ENCODE results near the gene C10orf62. TPM values are rescaled to one million over a fixed set of nuclear protein-coding genes. Genes with fewer than 3 reads are reported as not detected.
"Not testable (repeated sequence)": the region's sequence is repeated elsewhere in the genome, so short reads cannot be mapped to it uniquely, and the experiment has no call there.

The C10orf62 gene
- polyA plus RNA-seq, 1 donor: 0.11 TPM

DNA sequence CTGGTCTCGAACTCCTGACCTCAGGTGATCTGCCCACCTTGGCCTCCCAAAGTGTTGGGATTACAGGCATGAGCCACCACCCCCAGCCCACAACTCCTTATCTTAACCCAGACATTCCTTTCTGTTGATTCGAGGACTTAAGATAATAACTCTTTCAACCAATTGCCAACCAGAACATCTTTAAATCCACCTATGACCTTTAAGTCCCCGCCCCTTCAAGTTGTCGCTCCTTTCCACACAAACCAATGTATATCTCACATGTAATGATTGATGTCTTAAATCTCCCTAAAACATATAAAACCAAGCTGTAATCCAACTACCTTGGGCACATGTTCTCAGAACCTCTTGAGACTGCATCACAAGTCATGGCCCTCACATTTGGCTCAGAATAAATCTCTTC, 24.7 kb upstream of the C10orf62 start:
- no peak for DNase-seq (ENCODE audit: low read depth)

DNA sequence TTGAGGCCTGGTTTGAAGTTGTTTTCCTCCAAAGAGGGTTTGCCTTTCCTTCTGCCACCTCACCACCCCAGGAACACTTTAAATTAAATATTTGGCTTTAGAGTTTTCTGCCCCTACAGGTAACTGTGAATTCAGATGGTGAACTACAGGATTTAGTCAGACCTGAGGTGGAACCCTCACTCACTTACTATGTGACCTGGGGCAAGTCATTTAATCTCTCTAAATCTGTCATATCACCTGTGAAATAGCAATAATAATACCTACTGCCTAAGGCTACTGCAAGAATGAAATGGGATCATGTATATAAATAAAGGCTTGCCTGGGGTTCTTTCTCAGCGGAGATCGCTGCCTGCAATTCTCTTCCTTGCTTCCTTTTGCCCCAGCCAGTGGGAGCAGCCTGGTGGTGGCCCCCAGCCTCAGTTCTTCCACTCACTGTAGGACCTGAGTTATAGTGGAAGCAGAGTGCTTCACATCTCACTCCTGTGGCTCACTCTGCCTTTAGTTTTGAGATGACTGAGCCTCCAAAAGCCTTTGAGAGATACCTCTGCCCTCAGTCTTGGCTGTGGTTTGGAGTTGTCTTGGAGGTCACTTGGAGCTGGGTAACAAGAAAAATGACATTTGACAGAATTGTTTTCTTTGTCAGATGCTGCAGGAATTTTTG, 23.1 kb upstream of the C10orf62 start:
- no peak for DNase-seq (ENCODE audit: low read depth)

DNA sequence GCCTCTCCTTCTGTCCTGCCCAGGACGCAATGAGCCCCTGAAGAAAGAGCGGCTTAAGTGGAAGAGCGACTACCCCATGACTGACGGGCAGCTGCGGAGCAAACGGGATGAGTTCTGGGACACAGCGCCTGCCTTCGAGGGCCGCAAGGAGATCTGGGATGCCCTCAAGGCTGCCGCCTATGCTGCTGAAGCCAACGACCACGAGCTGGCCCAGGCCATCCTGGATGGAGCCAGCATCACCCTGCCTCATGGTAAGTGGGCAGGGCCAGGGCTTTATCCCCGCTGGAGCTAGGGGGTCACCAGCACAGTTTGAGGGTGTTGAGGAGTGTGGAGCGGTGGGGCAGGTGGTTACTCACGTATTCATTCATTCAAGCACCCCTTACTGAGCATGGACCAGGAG, 21.6 kb upstream of the C10orf62 start:
- no peak for DNase-seq (ENCODE audit: low read depth)

DNA sequence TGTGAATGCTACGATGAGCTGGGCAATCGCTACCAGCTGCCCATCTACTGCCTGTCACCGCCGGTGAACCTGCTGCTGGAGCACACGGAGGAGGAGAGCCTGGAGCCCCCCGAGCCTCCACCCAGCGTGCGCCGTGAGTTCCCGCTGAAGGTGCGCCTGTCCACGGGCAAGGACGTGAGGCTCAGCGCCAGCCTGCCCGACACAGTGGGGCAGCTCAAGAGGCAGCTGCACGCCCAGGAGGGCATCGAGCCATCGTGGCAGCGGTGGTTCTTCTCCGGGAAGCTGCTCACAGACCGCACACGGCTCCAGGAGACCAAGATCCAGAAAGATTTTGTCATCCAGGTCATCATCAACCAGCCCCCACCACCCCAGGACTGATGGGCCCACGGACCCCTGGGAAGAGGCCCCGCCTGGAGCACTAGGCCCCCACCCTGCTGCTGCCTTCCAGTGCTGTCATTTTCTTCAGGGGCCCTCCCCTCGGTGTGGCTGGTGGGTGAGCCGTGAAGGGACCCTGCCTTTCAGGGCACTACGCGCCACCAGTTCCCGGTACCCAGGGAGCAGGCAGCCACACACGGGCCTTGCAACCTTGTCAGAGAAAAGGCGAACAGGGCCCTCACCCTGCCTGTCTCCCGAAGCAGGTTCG, 19.3 kb upstream of the C10orf62 start:
- DNase-seq (ENCODE audit: low read depth): no peak

DNA sequence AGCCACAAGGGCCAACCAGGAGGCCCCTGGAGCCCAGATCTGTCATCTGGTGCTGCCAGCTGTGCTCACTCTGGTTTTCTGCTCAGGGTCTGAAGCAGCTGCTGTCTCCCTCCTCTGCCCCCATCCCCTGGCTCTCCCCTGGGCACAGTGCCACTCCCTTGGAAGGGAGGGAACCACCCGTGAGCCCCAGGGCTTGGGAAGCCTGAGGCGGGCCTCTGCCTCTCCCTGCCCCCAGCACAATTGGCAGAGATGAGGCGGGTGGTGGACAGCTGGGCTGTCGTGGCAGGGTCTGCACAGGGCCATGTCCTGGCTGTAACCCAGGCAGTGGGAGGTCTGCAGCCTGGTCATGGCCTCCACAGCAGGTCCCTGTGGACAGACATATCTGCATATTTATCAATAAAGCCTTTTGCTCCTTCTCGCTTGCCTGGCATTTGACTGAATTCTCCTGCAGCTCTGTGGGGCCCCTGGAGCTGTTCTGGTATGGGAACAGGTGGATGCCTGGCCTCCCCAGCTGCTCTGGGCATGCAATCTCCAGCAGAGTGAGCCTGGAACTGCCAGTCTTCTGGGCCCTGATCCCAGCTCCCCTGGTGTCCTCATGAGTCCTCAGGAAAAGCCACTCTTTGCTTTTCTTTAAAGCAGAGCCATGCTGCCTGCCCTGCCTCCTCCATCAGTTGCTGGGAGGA, 18.6 kb upstream of the C10orf62 start:
- no peak for DNase-seq (ENCODE audit: low read depth)

DNA sequence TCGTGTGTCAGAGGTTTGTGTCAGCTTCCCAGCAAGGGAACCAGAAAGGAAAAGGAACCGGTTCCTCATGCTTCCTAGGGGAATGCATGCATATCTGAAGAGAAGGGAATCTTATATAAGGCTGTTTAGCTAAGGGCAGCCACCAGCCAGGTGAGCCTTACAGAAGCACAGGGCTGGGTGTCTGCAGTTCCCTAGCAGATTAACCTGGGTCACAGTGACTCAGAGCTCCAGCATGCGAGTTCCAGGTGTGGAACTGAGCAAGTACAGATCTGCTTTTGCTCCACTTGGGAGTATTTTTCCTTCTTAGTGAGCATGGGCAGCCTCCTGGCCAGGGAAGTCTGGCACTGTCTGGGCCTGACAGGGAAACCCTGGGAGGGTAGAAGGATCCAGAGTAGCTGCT, 17.9 kb upstream of the C10orf62 start:
- DNase-seq (ENCODE audit: low read depth): no peak

DNA sequence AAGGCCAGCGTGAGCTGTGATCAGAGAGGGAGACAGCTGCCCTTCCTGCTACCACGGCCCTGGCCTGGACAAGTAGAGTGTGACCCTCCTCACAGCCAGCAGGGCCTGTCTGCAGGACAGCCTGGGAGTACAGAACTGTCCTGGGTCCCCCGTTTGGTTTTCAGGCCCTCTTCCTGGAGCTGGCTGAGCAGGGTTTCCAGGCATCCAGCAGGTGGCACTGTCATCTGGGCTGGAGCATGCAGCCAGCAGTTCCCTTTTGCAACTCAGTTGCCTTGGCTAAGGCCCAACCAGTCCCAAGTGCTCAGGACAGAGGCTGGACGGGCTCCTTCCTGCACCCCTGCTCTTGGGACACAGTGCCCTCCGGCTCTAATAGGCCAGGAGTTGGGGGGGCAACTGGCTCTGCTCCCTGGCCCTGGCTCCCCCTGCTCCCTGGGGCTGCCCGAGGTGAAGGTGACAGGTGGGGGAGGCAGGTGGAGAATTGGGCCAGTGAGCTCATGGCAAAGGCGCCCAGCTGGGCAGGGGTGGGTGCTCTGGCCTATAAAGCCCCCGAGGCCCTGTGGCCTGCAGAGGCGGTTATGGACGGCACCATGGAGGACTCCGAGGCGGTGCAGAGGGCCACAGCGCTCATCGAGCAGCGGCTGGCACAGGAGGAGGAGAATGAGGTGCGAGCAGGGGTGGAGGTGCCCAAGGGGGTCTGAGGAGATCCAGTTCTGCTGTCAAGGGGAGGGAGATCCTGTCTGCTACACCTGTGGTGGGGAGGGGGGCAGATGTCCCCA, 17.1 kb upstream of the C10orf62 start, which contains the start of gene ANKRD2:
Gene ANKRD2, plus strand, starts transcription at position 566 of the 776 bp plus-strand sequence. Its CDS starts 10 bp downstream, at position 576.
- peak; percentile 36 for DNase-seq (ENCODE audit: low read depth)

DNA sequence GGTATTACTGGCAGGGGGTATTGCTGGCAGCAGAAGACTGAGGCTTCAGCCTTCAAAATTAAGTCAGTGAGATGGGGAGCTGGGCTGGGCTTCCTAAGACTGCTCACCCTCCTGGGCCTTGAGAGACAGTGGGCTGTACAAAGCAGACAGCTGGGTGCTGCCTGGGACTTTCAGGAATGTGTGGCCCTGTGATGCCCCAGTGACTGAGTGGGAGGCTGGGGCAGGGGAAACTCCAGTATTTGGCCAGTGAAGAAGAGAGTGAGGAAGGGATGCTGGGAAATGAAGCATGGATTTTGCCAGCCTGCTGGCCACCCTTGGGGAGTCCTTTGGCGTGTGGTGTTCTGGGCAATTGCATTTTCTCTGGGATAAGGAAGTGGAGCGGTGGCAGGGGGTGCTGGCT, 16.5 kb upstream of the C10orf62 start:
- DNase-seq (ENCODE audit: low read depth): no peak

DNA sequence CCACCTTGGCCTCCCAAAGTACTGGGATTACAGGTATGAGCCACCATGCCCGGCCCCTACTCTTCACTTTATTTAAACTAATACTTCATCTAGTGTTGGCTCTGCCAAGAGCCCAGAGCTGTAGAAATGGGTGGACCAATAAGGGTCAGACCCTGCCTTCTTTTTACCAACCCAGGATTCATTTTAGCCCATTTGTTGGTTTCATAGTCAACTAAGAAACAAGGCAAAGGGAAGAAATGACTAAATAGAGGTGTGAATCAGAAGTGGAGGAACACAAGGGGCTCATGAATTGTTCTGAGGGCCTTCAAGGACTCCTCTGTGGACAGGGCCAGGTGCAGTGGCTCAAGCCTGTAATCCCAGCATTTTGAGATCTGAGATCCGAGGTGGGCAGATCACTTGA, 15.8 kb upstream of the C10orf62 start:
- no peak for DNase-seq (ENCODE audit: low read depth)

DNA sequence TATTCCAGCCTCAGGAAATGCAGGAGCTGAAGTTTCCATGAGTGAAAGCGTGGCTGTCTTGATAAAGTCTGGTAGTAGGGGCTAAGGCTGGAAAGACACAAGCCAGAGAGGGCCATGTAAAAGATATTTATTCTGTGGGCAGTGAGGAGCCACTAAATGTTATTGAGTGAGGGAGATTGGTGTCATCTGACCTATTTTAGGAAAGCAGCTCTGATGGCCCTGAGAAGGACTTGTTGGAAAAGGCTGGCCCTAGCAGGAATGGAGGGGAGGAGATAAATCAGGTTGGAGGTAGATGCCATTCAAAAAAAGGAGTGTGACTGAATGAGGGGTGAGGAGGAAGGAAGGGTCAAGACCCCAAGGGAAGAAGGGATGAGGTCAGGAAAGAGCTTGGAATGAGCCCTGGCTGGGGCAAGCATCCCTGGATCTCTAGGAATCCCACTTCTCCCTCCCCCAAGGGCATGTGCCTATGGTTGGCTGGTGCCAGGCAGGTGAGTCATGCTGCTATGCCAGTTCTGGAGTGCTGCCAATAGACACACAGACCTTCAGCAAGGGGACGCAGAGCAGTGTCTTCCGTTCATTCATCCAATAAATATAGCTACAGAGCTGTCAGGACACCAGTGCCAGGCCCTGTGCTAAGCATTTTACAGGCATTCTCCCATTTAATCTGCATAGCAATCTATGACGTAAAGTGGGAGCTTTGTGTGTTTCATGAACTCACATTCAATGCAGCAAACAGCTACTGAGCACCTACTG, 15.0 kb upstream of the C10orf62 start:
- DNase-seq (ENCODE audit: low read depth): no peak

DNA sequence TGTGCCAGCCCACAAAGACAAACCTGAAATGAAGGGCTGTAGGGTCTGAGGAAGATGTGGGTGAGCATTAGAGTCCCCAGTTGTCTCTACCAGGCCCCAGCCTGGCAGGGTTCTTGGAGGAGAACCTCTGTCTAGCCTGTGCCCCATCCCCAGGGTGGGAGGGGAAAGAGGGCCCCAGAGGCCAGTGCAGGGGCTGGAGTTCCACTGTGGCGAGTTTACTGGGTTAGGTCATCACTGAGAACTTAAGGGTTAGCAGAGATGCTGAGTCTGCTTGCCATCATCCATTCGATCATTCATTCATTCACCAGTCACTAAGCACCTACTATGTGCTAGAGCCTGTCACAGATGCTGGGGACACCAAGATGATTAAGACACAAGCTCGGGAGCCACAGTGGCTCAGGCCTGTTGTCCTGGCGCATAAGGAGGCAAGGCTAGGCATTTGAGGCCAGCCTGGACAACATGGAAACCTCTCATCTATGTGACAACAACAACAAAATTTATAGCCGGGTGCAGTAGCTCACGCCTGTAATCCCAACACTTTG, 14.3 kb upstream of the C10orf62 start:
- no peak for DNase-seq (ENCODE audit: low read depth)

DNA sequence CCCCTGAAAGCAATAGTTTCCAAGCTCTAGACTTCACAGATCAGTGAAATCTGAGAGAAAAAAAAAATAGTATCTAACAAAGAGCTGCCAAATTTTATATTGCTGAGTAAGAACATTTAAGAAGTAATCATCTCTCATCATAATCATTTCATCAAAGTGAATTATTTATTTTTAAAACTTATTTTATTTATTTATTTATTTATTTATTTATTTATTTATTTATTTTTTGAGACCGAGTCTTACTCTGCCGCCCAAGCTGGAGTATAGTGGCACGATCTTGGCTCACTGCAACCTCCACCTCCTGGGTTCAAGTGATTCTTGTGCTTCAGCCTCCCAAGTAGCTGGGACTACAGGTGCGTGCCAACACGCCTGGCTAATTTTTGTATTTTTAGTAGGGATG, 13.0 kb upstream of the C10orf62 start:
- not testable (repeated sequence) for DNase-seq (ENCODE audit: low read depth)

DNA sequence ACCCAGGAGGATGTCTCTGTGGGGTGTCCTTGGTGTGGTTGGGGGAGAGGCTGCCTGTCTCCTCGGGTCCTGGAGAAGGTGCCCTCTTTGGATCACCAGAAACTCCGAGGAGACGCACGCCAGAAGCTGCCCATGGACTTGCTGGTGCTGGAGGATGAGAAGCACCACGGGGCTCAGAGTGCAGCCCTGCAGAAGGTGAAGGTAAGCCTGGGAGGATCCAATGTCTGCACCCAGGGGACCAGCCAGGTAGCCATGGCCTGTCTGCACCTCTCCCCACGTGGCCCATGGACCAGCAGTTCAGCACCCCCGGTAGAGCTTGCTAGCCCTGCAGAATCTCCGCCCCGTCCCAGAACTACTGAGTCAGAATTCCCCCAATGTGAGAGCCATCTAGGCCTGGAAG, 11.8 kb upstream of the C10orf62 start:
- no peak for DNase-seq (ENCODE audit: low read depth)

DNA sequence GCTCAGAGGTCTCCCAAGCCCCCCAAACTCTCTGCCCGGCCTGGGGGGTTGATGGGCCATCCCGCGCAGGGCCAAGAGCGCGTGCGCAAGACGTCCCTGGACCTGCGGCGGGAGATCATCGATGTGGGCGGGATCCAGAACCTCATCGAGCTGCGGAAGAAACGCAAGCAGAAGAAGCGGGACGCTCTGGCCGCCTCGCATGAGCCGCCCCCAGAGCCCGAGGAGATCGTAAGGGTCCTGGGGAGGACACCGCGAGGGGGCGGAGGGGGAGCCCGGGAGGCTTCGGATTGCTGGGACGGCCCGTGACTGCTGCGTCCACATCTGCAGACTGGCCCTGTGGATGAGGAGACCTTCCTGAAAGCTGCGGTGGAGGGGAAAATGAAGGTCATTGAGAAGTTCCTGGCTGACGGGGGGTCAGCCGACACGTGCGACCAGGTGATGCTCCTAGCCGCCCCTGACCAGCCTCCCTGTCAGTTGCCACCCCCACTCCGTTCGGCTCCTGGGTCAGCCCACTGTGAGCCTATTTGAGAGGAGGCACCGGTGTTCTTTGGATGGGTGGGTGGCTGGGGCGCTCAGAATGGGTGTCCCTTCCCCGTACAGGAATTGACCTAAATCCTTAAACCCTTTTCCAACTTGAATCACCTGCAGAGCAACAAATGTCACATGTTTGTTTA, 11.2 kb upstream of the C10orf62 start:
- no peak for DNase-seq (ENCODE audit: low read depth)

DNA sequence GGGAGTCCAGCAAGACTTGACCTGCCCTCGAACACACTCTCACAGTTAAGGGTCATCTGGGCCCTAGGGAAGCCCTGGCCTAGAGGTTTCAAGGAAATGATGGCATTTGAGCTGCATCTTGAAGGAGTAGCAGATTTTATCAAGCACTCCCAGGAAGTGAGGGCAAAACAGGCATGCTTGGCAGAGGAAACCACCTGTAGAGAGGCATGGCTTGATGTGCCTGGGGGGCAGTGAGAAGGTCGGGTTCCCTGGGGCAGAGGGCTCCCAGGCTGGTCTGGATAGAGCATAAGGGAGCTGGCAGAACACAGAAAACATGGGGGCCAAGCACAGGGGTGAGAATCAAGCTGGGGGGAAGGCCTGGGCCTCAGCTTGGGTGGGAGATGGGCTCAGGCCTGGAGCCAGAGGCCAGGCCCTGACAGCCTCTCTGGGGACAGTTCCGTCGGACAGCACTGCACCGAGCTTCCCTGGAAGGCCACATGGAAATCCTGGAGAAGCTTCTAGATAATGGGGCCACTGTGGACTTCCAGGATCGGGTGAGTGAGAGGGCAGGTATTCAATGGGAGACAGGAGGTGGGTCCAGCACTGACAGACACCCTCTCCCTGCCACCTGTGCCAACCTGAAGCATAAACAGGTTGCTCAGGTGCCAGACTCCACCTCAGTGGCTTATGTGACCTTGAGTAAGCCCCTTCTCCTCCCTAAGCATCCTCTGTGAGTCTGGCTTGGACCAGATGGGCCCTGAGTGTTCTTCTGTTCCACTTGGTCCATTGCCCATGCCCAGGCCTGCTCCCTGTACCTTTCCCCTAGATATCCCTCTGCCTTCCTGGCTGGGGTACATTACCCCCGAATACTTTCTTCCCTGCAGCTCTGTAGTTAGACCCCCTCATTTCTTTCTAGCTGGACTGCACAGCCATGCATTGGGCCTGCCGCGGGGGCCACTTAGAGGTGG, 8.8 kb upstream of the C10orf62 start:
- DNase-seq (ENCODE audit: low read depth): no peak

DNA sequence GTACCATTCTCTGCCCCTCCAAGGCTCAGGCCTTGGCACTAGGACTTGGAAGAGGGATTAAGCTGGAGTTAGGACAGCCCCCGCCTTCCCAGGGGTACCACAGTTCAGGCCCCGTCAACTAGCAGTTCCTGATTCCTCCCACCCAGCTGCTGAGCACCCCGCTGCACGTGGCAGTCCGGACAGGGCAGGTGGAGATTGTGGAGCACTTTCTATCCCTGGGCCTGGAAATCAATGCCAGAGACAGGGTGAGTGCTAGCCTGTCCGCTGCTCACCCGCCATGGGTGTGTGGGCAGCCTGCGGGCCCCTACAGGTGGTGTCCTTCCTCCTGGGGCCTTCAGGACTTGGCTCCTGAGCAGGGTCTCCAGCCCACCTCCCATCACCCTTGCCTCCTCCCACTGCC, 7.4 kb upstream of the C10orf62 start:
- no peak for DNase-seq (ENCODE audit: low read depth)

DNA sequence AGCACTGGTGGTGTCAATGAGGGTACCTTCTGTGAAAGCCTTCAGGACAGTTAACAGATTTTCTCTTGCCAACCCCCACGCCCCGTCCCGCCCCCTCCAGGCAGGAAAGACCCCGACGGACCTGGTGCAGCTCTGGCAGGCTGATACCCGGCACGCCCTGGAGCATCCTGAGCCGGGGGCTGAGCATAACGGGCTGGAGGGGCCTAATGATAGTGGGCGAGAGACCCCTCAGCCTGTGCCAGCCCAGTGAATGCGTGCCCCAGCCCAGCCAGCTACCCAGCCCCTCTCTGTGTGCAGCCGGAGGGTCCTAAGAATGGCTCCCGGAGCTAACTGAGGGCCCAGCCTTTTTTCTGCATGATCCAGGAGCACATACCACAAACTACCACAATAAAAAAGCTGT, 6.0 kb upstream of the C10orf62 start:
- DNase-seq (ENCODE audit: low read depth): no peak

DNA sequence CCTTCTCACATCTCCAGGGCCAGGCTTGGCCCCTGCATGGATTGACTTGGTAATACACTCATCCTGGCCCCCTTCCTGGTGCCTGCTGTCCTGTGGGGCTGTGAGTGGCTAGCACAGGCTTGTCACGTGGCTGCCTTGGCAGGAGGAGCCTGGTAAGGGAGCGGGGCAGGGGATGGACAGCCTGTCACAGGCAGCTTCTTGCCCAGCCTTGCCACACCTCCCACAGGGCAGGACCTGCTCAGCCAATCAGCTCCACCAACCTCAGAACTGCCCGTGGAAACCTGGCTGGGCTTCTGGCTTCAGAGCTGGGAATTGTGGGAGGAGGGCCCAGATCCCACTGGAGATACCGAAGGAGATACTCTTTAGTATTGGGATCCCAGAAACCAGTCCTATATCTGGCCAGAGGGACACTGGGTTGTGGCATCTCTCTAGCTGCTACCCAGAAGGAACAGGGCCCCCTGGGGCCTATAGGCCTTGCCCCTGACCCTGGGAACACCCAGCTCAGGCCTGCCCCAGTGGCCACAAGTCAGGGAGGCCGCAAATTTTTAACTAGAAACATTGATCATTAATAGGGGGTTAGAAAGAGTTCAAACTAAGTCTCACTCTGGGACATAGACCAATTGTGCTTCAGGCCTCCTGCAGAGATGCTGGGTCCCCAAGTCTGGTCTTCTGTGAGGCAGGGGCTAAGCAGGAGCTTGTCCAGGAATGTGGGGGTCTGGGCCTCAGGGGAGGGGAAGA, 5.3 kb upstream of the C10orf62 start, which contains the start of gene HOGA1:
Gene HOGA1, plus strand, starts transcription at position 330 of the 738 bp plus-strand sequence. Its CDS starts 315 bp downstream, at position 645.
- no peak for DNase-seq (ENCODE audit: low read depth)

Measured in forelimb muscle (tissue), 1 donor.